Ovary (tissue), 3 donors: Measurements from ENCODE around the gene TANC1.

ENCODE experiments used
- CTCF ChIP-seq, 3 donors: fragments of 450-650 bp in 2 of 3; fragments of 200-600 bp in 1 of 3; IDR thresholded peaks; one replicate each; pipeline versions ENCODE4 v1.5.1 to v1.8.0; 2016 to 2022; ENCODE audit warnings: antibody characterized with exemption in 3 of 3, mild to moderate bottlenecking in 1 of 3
- POLR2A ChIP-seq: fragments of 450-650 bp; IDR thresholded peaks from one replicate; pipeline ENCODE4 v1.6.1; 2017; ENCODE audit warnings: antibody characterized with exemption, mild to moderate bottlenecking, moderate library complexity
- donor health status: DM: no; HTN: no; CAD: no.

- no peak for TF ChIP-seq CTCF (IDR thresholded peaks at IDR 0.05)
- no peak for TF ChIP-seq POLR2A
These were observed 83.2 kb downstream of the TANC1 start for GRCh38 chr2:159051661-159052060.
